LNCaP clone FGC (cell line): Measurements from ENCODE around the gene PATJ.

Source experiments
- DNase-seq: peaks from one replicate; pipeline ENCODE4 v3.0.0-alpha.2; 2011; ENCODE audit warnings: low read depth
- H3K4me3 ChIP-seq: 2 replicates; pipeline ENCODE4 v1.5.1; 2011; ENCODE audit warnings: mild to moderate bottlenecking, low read depth, low read length, control low read depth
- CTCF ChIP-seq: IDR thresholded peaks from 2 replicates; pipeline ENCODE4 v1.5.1; 2012; ENCODE audit warnings: mild to moderate bottlenecking; ENCODE audit not compliant: control insufficient read depth, insufficient read depth; ENCODE audit errors: extremely low read depth

PATJ gene

GRCh38 chr1:61807606-61808140 lies 65.4 kb downstream of the PATJ start:
- DNase-seq: no peak
- no peak overlapping the region for H3K4me3 ChIP-seq
- no peak for TF ChIP-seq CTCF

GRCh38 chr1:61808321-61808720 lies 66.0 kb downstream of the PATJ start:
- no peak overlapping the region for H3K4me3 ChIP-seq
- DNase-seq: no peak
- no peak for TF ChIP-seq CTCF

GRCh38 chr1:61808968-61809367 lies 66.7 kb downstream of the PATJ start:
- no peak for DNase-seq
- TF ChIP-seq CTCF: no peak

GRCh38 chr1:61812916-61813315 lies 70.6 kb downstream of the PATJ start:
- DNase-seq: no peak
- H3K4me3 ChIP-seq: no peak overlapping the region
- no peak for TF ChIP-seq CTCF

More at GRCh38 chr1:61808968-61809367, 66.7 kb downstream of the PATJ start:
- no peak overlapping the region for H3K4me3 ChIP-seq

GRCh38 chr1:61816191-61816590 lies 73.9 kb downstream of the PATJ start:
- no peak for TF ChIP-seq CTCF
- H3K4me3 ChIP-seq: no peak overlapping the region
- no peak for DNase-seq

- no peak for TF ChIP-seq CTCF
- no peak for DNase-seq
- no peak overlapping the region for H3K4me3 ChIP-seq
These were observed 76.7 kb downstream of the PATJ start for GRCh38 chr1:61818992-61819391.

- H3K4me3 ChIP-seq: no peak overlapping the region
- TF ChIP-seq CTCF: no peak
- no peak for DNase-seq
These were observed 77.1 kb downstream of the PATJ start for GRCh38 chr1:61819421-61819820.
